Nephron progenitor cell (in vitro differentiated cells): ENCODE results near the gene MVK.

ENCODE experiments used
- DNase-seq: peaks from one replicate; pipeline ENCODE4 v3.0.0; 2021
- H3K27ac Mint-ChIP-seq: 2 replicates; pipeline ENCODE4 v1.8.0; 2021; ENCODE audit warnings: mild to moderate bottlenecking, moderate library complexity, mixed read lengths
- H3K27me3 Mint-ChIP-seq: 2 replicates; pipeline ENCODE4 v1.8.0; 2021; ENCODE audit warnings: mild to moderate bottlenecking, low read depth, mixed read lengths; ENCODE audit not compliant: poor library complexity
- H3K36me3 Mint-ChIP-seq: 2 replicates; pipeline ENCODE4 v1.8.0; 2021; ENCODE audit warnings: low read depth, mixed read lengths
- H3K4me1 Mint-ChIP-seq: 2 replicates; pipeline ENCODE4 v1.8.0; 2021; ENCODE audit warnings: mixed read lengths
- H3K4me3 Mint-ChIP-seq: 2 replicates; pipeline ENCODE4 v1.8.0; 2021; ENCODE audit warnings: mild to moderate bottlenecking, moderate library complexity, mixed read lengths
- H3K9me3 Mint-ChIP-seq: 2 replicates; pipeline ENCODE4 v1.8.0; 2021; ENCODE audit warnings: mild to moderate bottlenecking, moderate library complexity, mixed read lengths
- TF ChIP-seq, protein P1 (sequence below): fragments of 200-600 bp; sonication (generic); IDR thresholded peaks from 2 replicates; pipeline ENCODE4 v1.5.0; 2021; ENCODE audit warnings: antibody characterized with exemption

The MVK gene

DNA sequence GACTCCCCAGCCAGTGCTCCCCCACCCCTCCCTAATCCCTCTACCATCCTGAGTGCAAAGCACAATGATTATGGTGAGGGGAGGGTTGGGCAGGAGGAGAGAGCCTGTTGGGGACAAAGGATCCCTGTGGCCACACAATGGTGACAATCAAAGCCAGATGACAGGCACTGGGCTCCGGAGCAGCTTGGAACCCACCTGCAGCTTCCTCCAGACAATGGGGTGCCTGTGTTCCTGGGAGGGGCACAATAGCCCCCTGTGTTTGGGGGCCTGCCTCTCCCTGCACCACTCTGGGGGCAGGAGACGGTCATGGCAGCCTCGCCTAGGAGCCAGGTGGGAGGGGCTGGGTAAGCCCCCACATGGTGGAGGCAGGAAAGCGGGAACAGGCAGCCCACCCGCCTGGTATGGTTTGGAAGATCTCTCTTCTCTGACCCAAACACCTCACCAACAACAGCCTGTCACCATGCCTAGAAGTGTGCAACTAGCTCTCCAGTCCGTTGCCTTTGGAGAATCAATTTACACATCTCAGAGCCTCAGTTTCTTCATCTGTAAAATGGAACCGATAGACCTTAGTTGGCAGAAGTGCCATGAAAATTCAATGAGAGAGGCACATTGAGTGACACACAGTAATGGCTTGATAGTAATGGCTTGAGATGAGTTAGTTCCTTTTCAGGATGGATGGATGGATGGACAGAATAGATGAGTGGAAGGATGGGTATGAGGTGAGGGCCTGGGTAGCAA, 53.0 kb downstream of the MVK start:
- Mint-ChIP-seq H3K9me3 (no peaks in the 10 kb centered on the region), H3K4me1 (peaks cover 13% of the 10 kb centered on the region), H3K4me3 (no peak overlapping the region), H3K36me3 (no peaks in the 10 kb centered on the region), H3K27ac (no peak overlapping the region), H3K27me3 (peaks cover 20% of the 10 kb centered on the region)
- DNase-seq = no peak
- TF ChIP-seq, protein P1, sequence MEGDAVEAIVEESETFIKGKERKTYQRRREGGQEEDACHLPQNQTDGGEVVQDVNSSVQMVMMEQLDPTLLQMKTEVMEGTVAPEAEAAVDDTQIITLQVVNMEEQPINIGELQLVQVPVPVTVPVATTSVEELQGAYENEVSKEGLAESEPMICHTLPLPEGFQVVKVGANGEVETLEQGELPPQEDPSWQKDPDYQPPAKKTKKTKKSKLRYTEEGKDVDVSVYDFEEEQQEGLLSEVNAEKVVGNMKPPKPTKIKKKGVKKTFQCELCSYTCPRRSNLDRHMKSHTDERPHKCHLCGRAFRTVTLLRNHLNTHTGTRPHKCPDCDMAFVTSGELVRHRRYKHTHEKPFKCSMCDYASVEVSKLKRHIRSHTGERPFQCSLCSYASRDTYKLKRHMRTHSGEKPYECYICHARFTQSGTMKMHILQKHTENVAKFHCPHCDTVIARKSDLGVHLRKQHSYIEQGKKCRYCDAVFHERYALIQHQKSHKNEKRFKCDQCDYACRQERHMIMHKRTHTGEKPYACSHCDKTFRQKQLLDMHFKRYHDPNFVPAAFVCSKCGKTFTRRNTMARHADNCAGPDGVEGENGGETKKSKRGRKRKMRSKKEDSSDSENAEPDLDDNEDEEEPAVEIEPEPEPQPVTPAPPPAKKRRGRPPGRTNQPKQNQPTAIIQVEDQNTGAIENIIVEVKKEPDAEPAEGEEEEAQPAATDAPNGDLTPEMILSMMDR = no peak

DNA sequence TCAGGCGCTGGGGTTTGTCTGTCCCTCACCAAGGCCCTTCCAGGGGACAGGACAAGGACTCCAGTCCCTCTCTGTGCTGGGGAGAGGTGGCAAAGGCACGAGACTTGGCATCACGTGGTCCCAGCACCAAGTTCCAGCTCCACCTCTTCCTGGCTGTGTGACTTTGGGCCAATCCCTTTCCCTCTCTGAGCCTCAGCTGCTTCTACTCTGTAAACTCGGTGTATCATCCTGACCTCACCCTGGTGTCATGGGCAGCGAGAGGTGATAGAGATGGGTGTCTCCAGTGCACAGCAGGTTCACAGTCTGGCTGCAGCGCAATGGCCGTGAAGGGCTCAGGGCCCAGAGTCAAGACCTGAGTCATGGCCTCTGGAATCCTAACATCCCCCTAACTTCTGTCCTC, 54.0 kb downstream of the MVK start:
- Mint-ChIP-seq H3K27ac (no peak overlapping the region), H3K4me3 (no peak overlapping the region), H3K9me3 (no peaks in the 10 kb centered on the region), H3K36me3 (no peaks in the 10 kb centered on the region), H3K4me1 (peaks cover 7% of the 10 kb centered on the region), H3K27me3 (peaks cover 26% of the 10 kb centered on the region)
- no peak for DNase-seq
- TF ChIP-seq, protein P1 = no peak

DNA sequence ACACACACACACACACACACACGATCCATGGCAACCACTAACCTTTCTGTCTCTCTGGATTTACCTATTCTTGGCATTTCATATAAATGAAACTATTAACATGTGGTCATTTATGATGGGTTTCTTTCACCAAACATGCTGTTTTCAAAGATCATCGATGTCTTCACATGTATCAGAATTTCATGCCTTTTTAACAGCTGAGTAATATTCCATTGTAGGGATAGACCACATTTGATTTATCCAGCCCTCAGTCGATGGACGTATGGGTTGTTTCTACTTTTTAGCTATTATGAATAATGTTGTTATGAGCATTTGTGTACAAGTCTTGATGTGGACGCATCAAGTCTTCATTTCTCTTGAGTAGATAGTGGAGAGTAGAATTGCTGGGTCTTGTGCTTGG, 56.5 kb downstream of the MVK start:
- Mint-ChIP-seq H3K27ac (no peak overlapping the region), H3K27me3 (peaks cover 37% of the 10 kb centered on the region)

DNA sequence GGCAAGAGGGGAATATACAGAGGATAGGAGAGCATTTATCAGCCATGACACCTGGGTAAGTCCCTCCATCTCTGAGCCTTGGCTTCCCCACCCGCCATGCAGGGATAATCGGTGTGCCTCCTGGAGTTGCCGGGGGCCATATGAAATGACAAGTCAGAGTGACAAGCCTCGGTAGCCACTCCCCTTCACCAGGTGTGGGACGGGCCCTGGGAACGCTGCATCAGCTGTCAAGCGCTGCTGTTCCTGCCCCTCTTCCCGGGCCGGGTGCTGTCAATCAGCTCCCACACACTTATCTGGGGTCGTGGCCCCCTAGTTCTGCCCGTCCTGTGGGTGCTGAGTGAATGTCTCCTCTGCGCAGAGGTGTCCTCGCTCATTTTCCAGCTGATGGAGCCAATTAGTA, 57.2 kb downstream of the MVK start:
- H3K27ac Mint-ChIP-seq = no peak overlapping the region
- H3K4me3 Mint-ChIP-seq = no peak overlapping the region
- no peak for DNase-seq
- TF ChIP-seq, protein P1 = no peak
- no peaks in the 10 kb centered on the region for H3K9me3 Mint-ChIP-seq
- H3K27me3 Mint-ChIP-seq = peaks cover 37% of the 10 kb centered on the region
- H3K36me3 Mint-ChIP-seq = no peaks in the 10 kb centered on the region
- no peaks in the 10 kb centered on the region for H3K4me1 Mint-ChIP-seq

More for the DNA sequence above, 56.5 kb downstream of the MVK start:
- no peak for DNase-seq
- Mint-ChIP-seq H3K9me3 (no peaks in the 10 kb centered on the region), H3K4me3 (no peak overlapping the region), H3K4me1 (peaks cover 3% of the 10 kb centered on the region), H3K36me3 (no peaks in the 10 kb centered on the region)
- TF ChIP-seq, protein P1 = no peak

DNA sequence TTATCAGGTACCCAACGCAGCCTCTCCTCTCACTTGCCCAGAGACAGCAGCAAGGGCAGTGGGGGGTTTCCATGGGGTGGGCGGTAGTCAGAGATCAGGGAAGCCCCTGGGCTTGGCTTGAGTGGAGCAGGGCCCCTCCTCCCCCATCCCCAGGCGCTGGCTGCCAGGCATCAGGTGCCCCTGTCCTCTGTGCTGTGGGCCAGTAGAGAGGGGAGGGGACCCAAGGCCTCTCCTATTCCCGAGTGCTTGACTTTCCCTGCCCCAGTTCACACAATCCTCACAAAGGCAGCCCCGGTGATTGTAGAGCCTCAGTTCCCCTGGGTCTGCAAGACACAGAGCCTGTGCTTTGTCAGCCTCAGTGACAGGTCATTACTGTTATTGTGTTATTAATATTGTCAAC, 57.7 kb downstream of the MVK start:
- Mint-ChIP-seq H3K9me3 (no peaks in the 10 kb centered on the region), H3K4me3 (no peak overlapping the region), H3K27me3 (peaks cover 37% of the 10 kb centered on the region), H3K36me3 (no peaks in the 10 kb centered on the region), H3K4me1 (no peaks in the 10 kb centered on the region), H3K27ac (no peak overlapping the region)
- TF ChIP-seq, protein P1 = no peak
- no peak for DNase-seq

DNA sequence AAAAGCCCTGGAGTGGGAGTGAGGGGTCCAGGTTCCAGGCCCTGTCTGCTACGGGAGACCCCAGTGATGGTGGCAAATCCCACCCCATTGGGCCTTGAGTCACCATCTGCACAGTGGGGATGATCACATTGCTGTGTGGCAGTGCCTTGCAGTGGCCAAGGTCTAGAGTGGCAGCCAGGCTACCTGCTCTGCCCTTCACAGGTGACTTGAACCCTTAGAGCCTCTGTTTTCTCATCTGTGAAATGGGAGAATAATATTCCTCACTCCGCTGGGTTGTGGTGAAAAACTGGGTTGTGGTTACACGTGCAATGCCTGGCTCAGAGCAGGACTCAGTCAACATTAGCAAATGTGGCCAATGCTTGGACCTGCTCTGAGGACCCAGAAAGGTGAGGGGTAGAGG, 58.2 kb downstream of the MVK start:
- H3K27ac Mint-ChIP-seq = no peak overlapping the region
- no peaks in the 10 kb centered on the region for H3K36me3 Mint-ChIP-seq
- H3K4me1 Mint-ChIP-seq = no peaks in the 10 kb centered on the region
- no peak overlapping the region for H3K4me3 Mint-ChIP-seq
- TF ChIP-seq, protein P1 = no peak
- no peaks in the 10 kb centered on the region for H3K9me3 Mint-ChIP-seq
- peaks cover 37% of the 10 kb centered on the region for H3K27me3 Mint-ChIP-seq
- DNase-seq = no peak
